Gastroesophageal sphincter (tissue), 3 donors: ENCODE results near the gene LIMD2.

Source experiments
- EP300 ChIP-seq: sonication (generic); formaldehyde crosslinking; IDR thresholded peaks from one replicate; pipeline ENCODE4 v1.6.1; 2017; ENCODE audit warnings: antibody characterized with exemption, mild to moderate bottlenecking
- POLR2A ChIP-seq, 2 donors: fragments of 450-650 bp; IDR thresholded peaks; one replicate each; pipeline ENCODE4 v1.6.1; 2017; ENCODE audit warnings: antibody characterized with exemption in 2 of 2, mild to moderate bottlenecking in 2 of 2, moderate library complexity in 1 of 2
- POLR2AphosphoS5 ChIP-seq: sonication (generic); formaldehyde crosslinking; IDR thresholded peaks from one replicate; pipeline ENCODE4 v1.6.1; 2017; ENCODE audit warnings: antibody characterized with exemption
- TF ChIP-seq, protein P1 (sequence below), 4 experiments: fragments of 200-600 bp in 2 of 4; fragments of 450-650 bp in 2 of 4; sonication (generic) in 1 of 4; IDR thresholded peaks; one replicate each; pipeline ENCODE4 v1.5.1; 2017 to 2019; ENCODE audit warnings: antibody characterized with exemption in 4 of 4, mild to moderate bottlenecking in 2 of 4, moderate library complexity in 2 of 4

DNA sequence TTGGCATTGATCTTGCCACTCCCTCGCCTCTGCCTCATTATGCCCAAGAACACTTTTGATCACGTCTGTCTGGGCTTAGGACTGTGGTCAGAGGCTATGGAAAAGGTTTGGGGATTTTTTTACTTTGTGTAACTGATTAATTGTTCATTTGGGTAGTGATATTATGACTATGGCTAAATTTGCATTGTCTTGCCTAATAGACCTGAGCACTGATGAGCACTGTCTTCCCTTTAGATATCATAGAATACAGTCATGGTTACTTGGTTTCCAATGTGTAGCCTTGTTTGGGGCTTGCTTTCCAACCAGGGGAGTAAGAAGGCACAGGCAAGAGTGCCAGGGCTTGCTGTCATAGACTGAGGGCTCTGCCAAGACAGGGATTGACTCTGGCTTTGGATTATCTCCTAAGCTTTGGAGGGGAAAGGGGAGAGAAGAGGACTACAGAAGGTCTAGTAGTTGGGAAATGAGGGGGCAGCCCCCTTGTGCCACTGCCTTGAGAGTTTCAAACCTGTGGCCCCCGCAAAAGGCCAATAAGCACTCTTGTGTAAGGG is 13.7 kb downstream of the LIMD2 start:
- no peak for TF ChIP-seq EP300
- TF ChIP-seq, protein P1, sequence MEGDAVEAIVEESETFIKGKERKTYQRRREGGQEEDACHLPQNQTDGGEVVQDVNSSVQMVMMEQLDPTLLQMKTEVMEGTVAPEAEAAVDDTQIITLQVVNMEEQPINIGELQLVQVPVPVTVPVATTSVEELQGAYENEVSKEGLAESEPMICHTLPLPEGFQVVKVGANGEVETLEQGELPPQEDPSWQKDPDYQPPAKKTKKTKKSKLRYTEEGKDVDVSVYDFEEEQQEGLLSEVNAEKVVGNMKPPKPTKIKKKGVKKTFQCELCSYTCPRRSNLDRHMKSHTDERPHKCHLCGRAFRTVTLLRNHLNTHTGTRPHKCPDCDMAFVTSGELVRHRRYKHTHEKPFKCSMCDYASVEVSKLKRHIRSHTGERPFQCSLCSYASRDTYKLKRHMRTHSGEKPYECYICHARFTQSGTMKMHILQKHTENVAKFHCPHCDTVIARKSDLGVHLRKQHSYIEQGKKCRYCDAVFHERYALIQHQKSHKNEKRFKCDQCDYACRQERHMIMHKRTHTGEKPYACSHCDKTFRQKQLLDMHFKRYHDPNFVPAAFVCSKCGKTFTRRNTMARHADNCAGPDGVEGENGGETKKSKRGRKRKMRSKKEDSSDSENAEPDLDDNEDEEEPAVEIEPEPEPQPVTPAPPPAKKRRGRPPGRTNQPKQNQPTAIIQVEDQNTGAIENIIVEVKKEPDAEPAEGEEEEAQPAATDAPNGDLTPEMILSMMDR (IDR thresholded peaks at IDR 0.05) = no peak
- TF ChIP-seq POLR2A (IDR thresholded peaks at IDR 0.05) = no peak
- no peak for TF ChIP-seq POLR2AphosphoS5
